Esophagus squamous epithelium (tissue), 5 donors: ENCODE measurements around the gene WBP1. TPM values are rescaled to one million over a fixed set of nuclear protein-coding genes. Genes with fewer than 3 reads are reported as not detected.

Experiments used
- DNase-seq: peaks from one replicate; lab custom pipeline; 2025; lab: John Stamatoyannopoulos, UW
- H3K27ac ChIP-seq, 4 donors: fragments of 200-600 bp; sonication (generic); one replicate each; pipeline ENCODE4 v1.5.1; 2016 to 2019; ENCODE audit warnings: mild to moderate bottlenecking in 1 of 4
- H3K27me3 ChIP-seq, 4 donors: fragments of 200-600 bp; sonication (generic); 1 replicate in 3 of 4; 2 replicates in 1 of 4; pipeline versions ENCODE4 v1.5.1 to v1.6.0; 2017 to 2021; ENCODE audit warnings: antibody characterized with exemption in 1 of 4
- H3K36me3 ChIP-seq, 3 donors: fragments of 200-600 bp; sonication (generic); one replicate each; pipeline ENCODE4 v1.5.1; 2016 to 2019
- H3K4me1 ChIP-seq, 3 donors: fragments of 200-600 bp; sonication (generic); one replicate each; pipeline ENCODE4 v1.5.1; 2017 to 2019
- H3K4me3 ChIP-seq, 4 donors: fragments of 200-600 bp; sonication (generic); 1 replicate in 3 of 4; 2 replicates in 1 of 4; pipeline ENCODE4 v1.5.1; 2016 to 2019; ENCODE audit warnings: mild to moderate bottlenecking in 2 of 4, moderate library complexity in 1 of 4
- H3K9me3 ChIP-seq, 3 donors: fragments of 200-600 bp; sonication (generic); one replicate each; pipeline ENCODE4 v1.5.1; 2016 to 2019
- CTCF ChIP-seq, 6 experiments: fragments of 450-650 bp in 4 of 6; fragments of 200-600 bp in 2 of 6; sonication (generic) in 2 of 6; IDR thresholded peaks; one replicate each; pipeline ENCODE4 v1.5.1; 2016 to 2019; ENCODE audit warnings: antibody characterized with exemption in 6 of 6, mild to moderate bottlenecking in 4 of 6, moderate library complexity in 4 of 6
- POLR2A ChIP-seq, 4 donors: fragments of 450-650 bp; IDR thresholded peaks; one replicate each; pipeline ENCODE4 v1.6.1; 2017; ENCODE audit warnings: antibody characterized with exemption in 4 of 4, mild to moderate bottlenecking in 4 of 4, moderate library complexity in 3 of 4
- WGBS, 2 donors: methylation state at CpG; one replicate each; pipeline ENCODE4 v1.1.5; 2018; 5-methylcytosine and 5-hydroxymethylcytosine counted together
- intact Hi-C: fragments of 100-400 bp; cut with DNase I; formaldehyde crosslinking; loops from one replicate; pipeline ENCODE4 v1.15.0; 2022
- total RNA-seq, 4 donors: library from RNA; depleted of rRNA; stranded (reverse); fragments of >200 nt; gene quantifications; one replicate each; pipeline ENCODE4 v1.1.0, GENCODE V29; 2016
- donor health status: DM: yes; HTN: yes; CAD: no.

WBP1 gene
- total RNA-seq, 4 donors from 2014 or later, result 14.2 to 34.1 (median 25.3) TPM

GRCh38 chr2:74415762-74416395 is 42.4 kb upstream of the WBP1 start:
- TF ChIP-seq CTCF (IDR thresholded peaks at IDR 0.05), result no peak
- TF ChIP-seq POLR2A (IDR thresholded peaks at IDR 0.05), result no peak
- Histone ChIP-seq H3K27me3 (peaks cover 0 to 25% (median 0%) of the 10 kb centered on the region in 4 donors), H3K9me3 (no peaks in the 10 kb centered on the region), H3K36me3 (no peaks in the 10 kb centered on the region), H3K4me1 (peaks cover 20 to 38% (median 22%) of the 10 kb centered on the region in 3 donors), H3K4me3 (peak overlapping the region; percentile 33 to 74 (median 50)), H3K27ac (peak overlapping the region in 3 of 4 donors; percentile 5 to 54 (median 43))
- intact Hi-C loops, result no loop called here
- no peak for DNase-seq
- WGBS, 2 donors, result 63 to 77% methylated on average over 15 to 23 of the region's 35 CpGs

DNA sequence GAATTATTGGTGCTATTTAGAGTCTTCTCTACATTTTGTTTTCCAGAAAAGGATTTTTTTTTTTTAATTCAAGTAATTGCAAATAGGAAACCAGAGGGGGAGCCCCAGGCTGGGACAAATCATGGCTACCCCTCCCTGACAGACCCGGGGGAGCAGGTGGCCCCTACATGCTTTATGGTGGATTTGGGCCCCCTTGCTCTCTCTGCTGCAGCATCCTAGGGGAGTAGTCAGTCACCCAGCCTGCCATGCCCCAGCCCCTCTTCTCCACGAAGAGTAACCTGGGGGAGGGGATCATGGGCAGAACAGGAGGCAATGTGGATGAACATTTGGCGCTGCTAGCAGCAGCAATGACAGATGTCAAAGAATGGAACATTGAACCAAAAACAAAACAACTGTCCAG is 41.5 kb upstream of the WBP1 start:
- Histone ChIP-seq H3K9me3 (no peaks in the 10 kb centered on the region), H3K27me3 (peaks cover 0 to 29% (median 0%) of the 10 kb centered on the region in 4 donors), H3K36me3 (no peaks in the 10 kb centered on the region), H3K4me3 (no peak overlapping the region), H3K4me1 (peaks cover 24 to 47% (median 26%) of the 10 kb centered on the region in 3 donors), H3K27ac (no peak overlapping the region)
- WGBS, 2 donors, result 77 to 80% methylated on average over 1 to 3 of the region's 3 CpGs
- TF ChIP-seq POLR2A (IDR thresholded peaks at IDR 0.05) (no peak), CTCF (IDR thresholded peaks at IDR 0.05) (no peak)
- intact Hi-C loops, result no loop called here
- DNase-seq, result no peak

DNA sequence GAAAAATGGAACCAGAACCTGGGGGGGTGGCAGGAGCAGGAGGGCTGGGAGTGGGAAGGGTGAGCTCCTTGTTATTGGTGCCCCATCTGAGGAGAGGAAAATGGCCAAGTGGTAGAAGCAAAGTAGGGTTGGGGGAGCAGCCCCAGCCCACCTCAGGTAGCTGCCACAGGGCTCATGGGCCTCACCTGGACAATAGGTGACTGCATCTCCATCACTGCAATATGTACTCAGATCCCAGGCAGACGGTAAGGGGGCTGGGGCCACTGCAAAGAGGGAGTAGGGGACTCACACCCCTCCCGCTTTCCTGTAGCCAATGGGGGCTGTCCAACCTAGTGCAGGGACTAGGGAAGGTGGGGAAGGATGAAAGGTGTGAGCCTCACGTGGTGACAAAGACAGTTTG is 41.0 kb upstream of the WBP1 start:
- Histone ChIP-seq H3K27ac (no peak overlapping the region), H3K4me3 (no peak overlapping the region), H3K9me3 (no peaks in the 10 kb centered on the region), H3K4me1 (peaks cover 26 to 51% (median 28%) of the 10 kb centered on the region in 3 donors), H3K36me3 (no peaks in the 10 kb centered on the region), H3K27me3 (peaks cover 0 to 29% (median 0%) of the 10 kb centered on the region in 4 donors)
- intact Hi-C loops, result no loop called here
- WGBS, 2 donors, result 69 to 80% methylated on average over 3 of the region's 3 CpGs
- DNase-seq, result no peak
- TF ChIP-seq CTCF (IDR thresholded peaks at IDR 0.05) (no peak), POLR2A (IDR thresholded peaks at IDR 0.05) (no peak)

GRCh38 chr2:74417763-74418162 is 40.5 kb upstream of the WBP1 start:
- intact Hi-C loops, result no loop called here
- WGBS, 2 donors, result 88 to 90% methylated on average over 4 to 6 of the region's 6 CpGs
- peaks cover 28 to 55% (median 30%) of the 10 kb centered on the region in 3 donors for H3K4me1 ChIP-seq
- no peak overlapping the region for H3K4me3 ChIP-seq
- no peak overlapping the region for H3K27ac ChIP-seq
- H3K27me3 ChIP-seq, result peaks cover 0 to 29% (median 0%) of the 10 kb centered on the region in 4 donors
- no peaks in the 10 kb centered on the region for H3K9me3 ChIP-seq
- H3K36me3 ChIP-seq, result no peaks in the 10 kb centered on the region
- DNase-seq, result no peak
- TF ChIP-seq POLR2A (IDR thresholded peaks at IDR 0.05) (no peak), CTCF (IDR thresholded peaks at IDR 0.05) (no peak)

- Histone ChIP-seq H3K27me3 (peaks cover 0 to 29% (median 0%) of the 10 kb centered on the region in 4 donors), H3K4me3 (no peak overlapping the region), H3K27ac (no peak overlapping the region), H3K9me3 (no peaks in the 10 kb centered on the region), H3K36me3 (no peaks in the 10 kb centered on the region), H3K4me1 (peaks cover 28 to 51% (median 30%) of the 10 kb centered on the region in 3 donors)
- no peak for DNase-seq
- TF ChIP-seq POLR2A (IDR thresholded peaks at IDR 0.05) (no peak), CTCF (IDR thresholded peaks at IDR 0.05) (no peak)
- WGBS, 2 donors, result 61 to 84% methylated on average over 10 to 19 of the region's 27 CpGs
- intact Hi-C loops, result no loop called here
These were observed 39.9 kb upstream of the WBP1 start for GRCh38 chr2:74418312-74418711.
